ENCODE results near the gene CLDN1. TPM values are rescaled to one million over a fixed set of nuclear protein-coding genes. Genes with fewer than 3 reads are reported as not detected.

CLDN1 gene
- polyA plus RNA-seq, 3 donors = 52.4 to 65.2 (median 58.3) TPM

DNA sequence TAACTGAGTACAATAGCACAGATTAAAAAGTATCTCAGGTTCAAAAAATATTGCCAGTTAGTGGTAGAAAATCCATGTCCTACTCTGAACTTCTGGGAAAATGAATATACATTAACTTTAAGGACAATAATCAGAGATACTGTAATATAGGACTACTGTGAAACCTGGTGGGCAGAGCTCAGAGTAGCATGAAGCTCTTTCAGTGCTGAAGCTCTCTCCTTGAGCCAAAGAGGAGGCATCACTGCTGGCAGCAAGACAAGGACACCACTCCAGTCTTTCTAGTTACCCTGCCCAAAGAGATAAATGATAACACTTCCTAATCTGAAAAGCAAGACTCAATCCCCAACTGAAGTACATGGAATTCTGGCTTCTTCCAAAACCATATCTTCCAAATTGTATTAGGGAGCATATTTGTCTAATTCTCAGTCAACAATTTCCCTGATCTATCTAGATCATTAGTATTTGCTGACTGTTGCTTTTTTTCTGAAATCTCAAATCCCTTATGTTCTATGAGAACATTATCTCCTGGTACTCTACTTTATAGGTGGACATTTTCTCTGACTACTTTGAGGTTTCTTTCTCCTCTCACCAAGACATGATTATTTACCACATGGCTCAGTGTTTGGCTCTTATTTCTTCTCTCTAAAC is 55.9 kb downstream of the CLDN1 start:
- no peak for DNase-seq (ENCODE audit: extremely low read depth in 1 of 11, low read depth in 9 of 11, low spot score in 4 of 11)

DNA sequence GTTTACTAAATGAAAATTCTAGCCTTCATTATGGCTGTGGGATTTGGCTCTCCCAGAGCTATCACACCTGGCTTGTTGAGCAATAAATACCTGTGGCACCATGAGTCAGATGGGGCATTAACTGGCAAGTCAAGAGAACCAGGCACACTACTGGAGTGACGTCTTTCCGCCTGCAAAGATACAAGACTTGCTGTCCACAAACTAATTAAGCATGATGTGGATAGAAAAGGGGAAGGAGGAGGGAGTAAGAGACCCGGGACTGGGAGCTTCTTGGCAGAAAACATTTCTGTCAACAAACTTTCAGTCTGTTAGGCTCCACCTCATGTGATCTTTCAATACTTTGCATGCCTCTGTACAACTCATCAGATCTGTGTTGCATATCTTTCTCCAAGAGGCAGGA is 56.5 kb downstream of the CLDN1 start:
- peak in 1 of 11 donors; percentile 9 for DNase-seq (ENCODE audit: extremely low read depth in 1 of 11, low read depth in 9 of 11, low spot score in 4 of 11)

DNA sequence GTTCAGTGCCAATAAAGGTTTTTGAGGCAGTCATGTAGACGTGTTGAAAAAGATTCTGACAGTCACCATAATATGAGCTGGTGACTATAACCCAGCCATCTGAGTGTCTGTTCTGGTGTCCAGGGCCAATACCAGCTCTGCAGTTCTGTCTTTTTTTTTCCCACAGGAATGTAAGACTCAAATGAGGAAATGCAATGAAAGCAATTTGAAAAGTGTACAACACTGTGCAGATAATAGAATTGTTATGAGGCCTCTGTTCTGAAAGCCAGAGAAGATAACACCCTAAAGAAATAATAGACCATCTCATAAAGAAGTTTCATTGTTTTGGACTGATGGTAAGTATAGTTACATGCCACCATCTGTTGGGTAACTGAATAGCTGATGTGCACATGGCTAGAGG is 57.1 kb downstream of the CLDN1 start:
- DNase-seq (ENCODE audit: extremely low read depth in 1 of 11, low read depth in 9 of 11, low spot score in 4 of 11) = no peak

DNA sequence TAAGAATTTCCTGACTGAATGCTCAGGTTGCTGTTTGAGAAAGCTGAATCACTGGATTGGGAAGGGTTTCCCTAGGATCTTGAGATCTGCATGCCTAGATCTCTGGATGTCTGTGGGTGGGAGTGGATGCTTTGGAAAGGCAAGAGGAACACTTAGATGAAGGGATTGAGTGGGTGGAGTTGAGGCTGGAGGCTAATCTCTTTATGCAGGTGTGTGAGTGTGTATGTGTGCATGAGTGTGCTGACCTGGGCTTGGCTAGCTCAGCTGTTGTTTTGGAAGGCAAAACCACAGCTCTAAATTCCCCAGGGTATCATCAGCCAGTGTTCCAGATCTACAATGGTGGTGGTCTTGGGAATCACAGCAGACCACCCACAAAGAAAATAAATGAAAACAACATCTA is 60.5 kb downstream of the CLDN1 start:
- no peak for DNase-seq (ENCODE audit: extremely low read depth in 1 of 11, low read depth in 9 of 11, low spot score in 4 of 11)

DNA sequence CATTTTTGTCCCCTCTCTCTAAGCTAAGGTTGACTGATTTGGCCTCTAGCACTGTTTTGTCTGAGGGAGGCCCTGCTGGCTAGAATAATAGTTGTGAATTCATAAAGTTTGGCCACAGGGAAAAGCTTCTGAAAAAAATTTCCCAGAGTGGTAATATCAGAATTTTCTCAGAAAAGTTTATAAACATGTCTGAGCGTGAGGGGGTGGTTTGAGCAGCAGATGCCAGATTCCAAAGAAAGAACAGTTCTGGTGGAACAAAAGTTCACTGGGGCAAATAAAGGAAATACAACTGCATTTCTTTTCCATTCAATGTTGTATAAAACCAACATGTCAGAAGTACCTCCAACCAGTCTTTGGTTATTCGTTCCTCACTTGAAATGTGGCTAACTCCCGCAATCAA is 61.2 kb downstream of the CLDN1 start:
- DNase-seq (ENCODE audit: extremely low read depth in 1 of 11, low read depth in 9 of 11, low spot score in 4 of 11) = no peak

DNA sequence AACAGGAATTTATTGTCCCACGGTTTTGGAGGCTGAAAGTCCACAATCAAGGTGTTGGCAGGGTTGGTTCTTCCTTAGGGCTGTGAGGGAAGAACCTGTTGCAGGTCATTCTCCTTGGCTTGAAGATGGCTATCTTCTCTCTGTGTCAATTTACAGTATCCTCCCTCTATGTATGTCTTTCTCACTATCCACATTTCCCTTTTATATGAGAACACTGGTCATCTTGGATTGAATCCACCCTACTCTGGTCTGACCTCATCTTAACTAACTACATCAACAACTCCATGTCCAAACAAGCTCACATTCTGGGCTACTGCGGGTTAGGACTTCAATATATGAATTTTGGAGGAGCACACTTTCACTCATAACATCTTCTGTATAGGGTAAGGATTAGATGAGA is 61.9 kb downstream of the CLDN1 start:
- no peak for DNase-seq (ENCODE audit: extremely low read depth in 1 of 11, low read depth in 9 of 11, low spot score in 4 of 11)

DNA sequence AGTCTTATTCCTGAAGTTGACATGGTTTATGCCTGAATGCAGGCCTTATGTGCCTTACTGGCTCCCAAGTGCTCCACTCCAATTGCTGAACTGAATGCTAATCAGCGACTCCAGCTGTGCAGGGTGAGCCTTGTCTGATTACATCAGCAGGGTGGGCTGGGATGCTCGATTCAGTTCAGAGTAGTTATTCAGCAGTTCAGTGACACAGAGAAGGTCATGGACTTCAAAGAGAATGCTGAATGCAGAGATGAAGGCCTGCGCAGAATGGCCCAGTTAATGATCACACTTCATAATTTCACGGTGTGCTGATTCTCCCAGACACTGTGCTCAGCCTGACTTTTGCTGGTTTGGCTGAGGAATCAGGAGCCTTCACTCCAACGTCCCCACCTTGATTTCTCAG is 63.6 kb downstream of the CLDN1 start:
- peak in 9 of 11 donors; percentile 7 to 62 (median 28) for DNase-seq (ENCODE audit: extremely low read depth in 1 of 11, low read depth in 9 of 11, low spot score in 4 of 11)

Other genes starting within 250 kb of the CLDN1 start
- 10 to 100 TPM; 85.3 to 90.4 (median 86.5) TPM for gene P3H2, start 201.5 kb downstream of the CLDN1 start, polyA plus RNA-seq (ENCODE audit: insufficient read length in 3 of 3)
- 10 to 100 TPM; 31.9 to 35.9 (median 35.2) TPM for gene CLDN16, start 65.7 kb upstream of the CLDN1 start, polyA plus RNA-seq (ENCODE audit: insufficient read length in 3 of 3)
- 10 to 100 TPM; 17.7 to 25.9 (median 19.7) TPM for gene TMEM207, start 127.5 kb upstream of the CLDN1 start, polyA plus RNA-seq (ENCODE audit: insufficient read length in 3 of 3)
- 10 to 100 TPM; 15.9 to 18.3 (median 18.1) TPM for gene IL1RAP, start 191.6 kb upstream of the CLDN1 start, polyA plus RNA-seq (ENCODE audit: insufficient read length in 3 of 3)

All from renal cortex interstitium (tissue), 11 donors.